Ishikawa (cell line): Measurements from ENCODE around the gene LCE2B.
"Not testable (repeated sequence)": the region's sequence is repeated elsewhere in the genome, so short reads cannot be mapped to it uniquely, and the experiment has no call there.

Source experiments
- CEBPB ChIP-seq: IDR thresholded peaks from 2 replicates; pipeline ENCODE4 v1.6.1; 2012
- CREB1 ChIP-seq: IDR thresholded peaks from 2 replicates; pipeline ENCODE4 v1.6.1; 2012; ENCODE audit warnings: low read depth
- EGR1 ChIP-seq: IDR thresholded peaks from 2 replicates; pipeline ENCODE4 v1.6.1; 2012
- EP300 ChIP-seq: IDR thresholded peaks from 2 replicates; pipeline ENCODE4 v1.6.1; 2012; ENCODE audit warnings: borderline replicate concordance
- FOXM1 ChIP-seq: IDR thresholded peaks from 2 replicates; pipeline ENCODE4 v1.6.1; 2012; ENCODE audit warnings: low read depth, borderline replicate concordance
- NFIC ChIP-seq: IDR thresholded peaks from 2 replicates; pipeline ENCODE4 v1.6.1; 2012
- RAD21 ChIP-seq: IDR thresholded peaks from 2 replicates; pipeline ENCODE4 v1.6.1; 2012; ENCODE audit warnings: low read depth
- TAF1 ChIP-seq: IDR thresholded peaks from 2 replicates; pipeline ENCODE4 v1.6.1; 2012; ENCODE audit warnings: low read depth, mild to moderate bottlenecking
- TCF12 ChIP-seq: IDR thresholded peaks from 2 replicates; pipeline ENCODE4 v1.6.1; 2012; ENCODE audit warnings: low read depth
- TEAD4 ChIP-seq: IDR thresholded peaks from 2 replicates; pipeline ENCODE4 v1.6.1; 2012
- YY1 ChIP-seq: IDR thresholded peaks from 2 replicates; pipeline ENCODE4 v1.6.1; 2012; ENCODE audit warnings: low read depth
- ZBTB7A ChIP-seq: IDR thresholded peaks from 2 replicates; pipeline ENCODE4 v1.6.1; 2012; ENCODE audit warnings: low read depth
- TF ChIP-seq, protein P1 (sequence below): IDR thresholded peaks from 2 replicates; pipeline ENCODE4 v1.6.1; 2012
- TF ChIP-seq, protein P2 (sequence below): IDR thresholded peaks from 2 replicates; pipeline ENCODE4 v1.6.1; 2012; ENCODE audit warnings: low read depth, mild to moderate bottlenecking
- TF ChIP-seq, protein P3 (sequence below): IDR thresholded peaks from 2 replicates; pipeline ENCODE4 v1.6.1; 2012

The LCE2B gene, protein sequence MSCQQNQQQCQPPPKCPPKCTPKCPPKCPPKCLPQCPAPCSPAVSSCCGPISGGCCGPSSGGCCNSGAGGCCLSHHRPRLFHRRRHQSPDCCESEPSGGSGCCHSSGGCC

DNA sequence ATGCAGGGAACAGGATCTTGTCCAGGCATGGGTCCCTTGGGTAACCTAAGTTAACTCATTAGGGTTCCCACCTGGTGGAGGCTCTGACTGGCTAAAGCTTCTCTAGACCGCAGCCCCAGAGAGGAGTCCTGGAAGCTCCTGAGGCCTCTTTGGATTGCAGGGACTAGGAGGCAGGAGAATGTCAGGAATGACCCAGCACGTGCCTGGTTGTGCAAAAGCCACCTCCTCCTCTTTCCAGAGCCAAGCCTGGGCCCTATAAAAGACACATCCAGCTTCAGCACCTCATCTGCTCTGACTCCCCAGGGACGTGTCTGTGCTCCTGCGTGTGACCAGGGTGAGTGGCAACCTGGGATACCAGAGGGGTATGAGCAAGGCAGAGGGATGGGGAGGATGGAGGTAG is at the start of gene LCE2B:
LCE2B (plus strand) TSS at position 301 of the 400 bp plus-strand sequence. CDS start 721 bp downstream, outside the sequence.
- TF ChIP-seq CEBPB, ZBTB7A: not testable (repeated sequence)
- TF ChIP-seq, protein P1, sequence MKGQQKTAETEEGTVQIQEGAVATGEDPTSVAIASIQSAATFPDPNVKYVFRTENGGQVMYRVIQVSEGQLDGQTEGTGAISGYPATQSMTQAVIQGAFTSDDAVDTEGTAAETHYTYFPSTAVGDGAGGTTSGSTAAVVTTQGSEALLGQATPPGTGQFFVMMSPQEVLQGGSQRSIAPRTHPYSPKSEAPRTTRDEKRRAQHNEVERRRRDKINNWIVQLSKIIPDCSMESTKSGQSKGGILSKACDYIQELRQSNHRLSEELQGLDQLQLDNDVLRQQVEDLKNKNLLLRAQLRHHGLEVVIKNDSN: not testable (repeated sequence)

DNA sequence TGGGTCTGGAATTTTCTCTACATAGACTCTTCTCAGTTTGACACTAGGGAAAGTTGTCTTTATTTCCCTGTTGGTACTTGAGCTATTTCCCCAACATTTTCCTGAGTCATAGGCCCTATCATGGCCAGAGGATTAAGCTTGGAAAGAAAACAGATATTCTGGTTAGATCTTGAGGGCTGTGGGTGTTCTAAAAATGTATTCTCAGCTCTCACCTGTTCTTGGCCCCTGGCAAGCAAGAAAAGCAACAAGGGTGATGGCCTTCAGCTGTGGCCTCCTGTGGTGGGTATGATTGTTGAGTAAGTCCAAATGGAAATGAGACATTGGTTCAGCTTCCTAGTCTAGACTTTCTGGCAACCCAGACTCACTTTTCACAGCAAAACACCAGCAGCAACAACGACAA is 45.6 kb upstream of the LCE2B start:
- TF ChIP-seq, protein P1: no peak
- no peak for TF ChIP-seq EP300
- no peak for TF ChIP-seq TCF12
- TF ChIP-seq EGR1: no peak
- no peak for TF ChIP-seq RAD21
- TF ChIP-seq FOXM1: no peak
- no peak for TF ChIP-seq CREB1
- TF ChIP-seq CEBPB: no peak
- no peak for TF ChIP-seq TEAD4
- TF ChIP-seq YY1: no peak
- TF ChIP-seq TAF1: no peak
- no peak for TF ChIP-seq NFIC
- TF ChIP-seq, protein P2, sequence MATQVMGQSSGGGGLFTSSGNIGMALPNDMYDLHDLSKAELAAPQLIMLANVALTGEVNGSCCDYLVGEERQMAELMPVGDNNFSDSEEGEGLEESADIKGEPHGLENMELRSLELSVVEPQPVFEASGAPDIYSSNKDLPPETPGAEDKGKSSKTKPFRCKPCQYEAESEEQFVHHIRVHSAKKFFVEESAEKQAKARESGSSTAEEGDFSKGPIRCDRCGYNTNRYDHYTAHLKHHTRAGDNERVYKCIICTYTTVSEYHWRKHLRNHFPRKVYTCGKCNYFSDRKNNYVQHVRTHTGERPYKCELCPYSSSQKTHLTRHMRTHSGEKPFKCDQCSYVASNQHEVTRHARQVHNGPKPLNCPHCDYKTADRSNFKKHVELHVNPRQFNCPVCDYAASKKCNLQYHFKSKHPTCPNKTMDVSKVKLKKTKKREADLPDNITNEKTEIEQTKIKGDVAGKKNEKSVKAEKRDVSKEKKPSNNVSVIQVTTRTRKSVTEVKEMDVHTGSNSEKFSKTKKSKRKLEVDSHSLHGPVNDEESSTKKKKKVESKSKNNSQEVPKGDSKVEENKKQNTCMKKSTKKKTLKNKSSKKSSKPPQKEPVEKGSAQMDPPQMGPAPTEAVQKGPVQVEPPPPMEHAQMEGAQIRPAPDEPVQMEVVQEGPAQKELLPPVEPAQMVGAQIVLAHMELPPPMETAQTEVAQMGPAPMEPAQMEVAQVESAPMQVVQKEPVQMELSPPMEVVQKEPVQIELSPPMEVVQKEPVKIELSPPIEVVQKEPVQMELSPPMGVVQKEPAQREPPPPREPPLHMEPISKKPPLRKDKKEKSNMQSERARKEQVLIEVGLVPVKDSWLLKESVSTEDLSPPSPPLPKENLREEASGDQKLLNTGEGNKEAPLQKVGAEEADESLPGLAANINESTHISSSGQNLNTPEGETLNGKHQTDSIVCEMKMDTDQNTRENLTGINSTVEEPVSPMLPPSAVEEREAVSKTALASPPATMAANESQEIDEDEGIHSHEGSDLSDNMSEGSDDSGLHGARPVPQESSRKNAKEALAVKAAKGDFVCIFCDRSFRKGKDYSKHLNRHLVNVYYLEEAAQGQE: no peak
- TF ChIP-seq, protein P3, sequence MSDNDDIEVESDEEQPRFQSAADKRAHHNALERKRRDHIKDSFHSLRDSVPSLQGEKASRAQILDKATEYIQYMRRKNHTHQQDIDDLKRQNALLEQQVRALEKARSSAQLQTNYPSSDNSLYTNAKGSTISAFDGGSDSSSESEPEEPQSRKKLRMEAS: no peak
- no peak for TF ChIP-seq ZBTB7A

DNA sequence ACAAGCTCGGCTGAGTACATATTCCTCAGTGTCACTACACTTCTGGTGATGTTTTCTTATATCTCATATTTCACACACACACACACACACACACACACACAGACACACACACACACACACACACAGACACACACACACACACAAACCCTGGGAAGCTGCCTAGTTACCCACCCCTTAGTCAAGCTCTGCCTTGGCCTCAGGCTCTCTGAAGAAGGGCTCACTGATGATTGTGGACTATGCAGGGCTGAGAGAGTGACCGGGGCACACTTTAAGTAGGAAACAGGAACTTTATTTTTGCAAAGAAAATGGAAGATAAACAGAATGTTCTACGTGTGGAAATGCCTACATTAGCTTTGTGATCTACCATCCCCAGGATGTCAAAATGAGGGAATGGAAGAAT is 42.0 kb upstream of the LCE2B start:
- TF ChIP-seq, protein P2: no peak
- TF ChIP-seq CREB1 (no peak), ZBTB7A (no peak)

DNA sequence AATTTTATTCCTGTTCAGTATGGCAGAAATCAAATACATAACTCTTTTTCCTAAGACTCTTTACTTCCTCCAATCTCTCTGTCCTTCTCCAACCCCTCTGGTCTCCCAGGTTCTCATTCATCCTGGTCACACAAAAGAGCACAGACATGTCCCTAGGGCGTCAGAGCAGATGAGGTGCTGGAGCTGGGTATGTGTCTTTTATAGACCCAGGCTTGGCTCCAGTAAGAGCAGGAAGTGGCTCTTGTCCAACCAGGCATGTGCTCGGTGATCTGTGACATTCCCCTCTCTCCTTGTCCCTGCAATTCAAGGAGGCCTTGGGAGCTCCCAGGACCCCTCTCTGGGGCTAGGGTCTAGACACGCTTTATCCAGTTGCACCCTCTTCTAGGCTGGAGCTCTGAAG is 40.8 kb upstream of the LCE2B start:
- TF ChIP-seq TCF12 (no peak), EP300 (no peak), YY1 (no peak), EGR1 (no peak), CREB1 (no peak), TAF1 (no peak), NFIC (no peak), ZBTB7A (no peak), TEAD4 (no peak), FOXM1 (no peak), RAD21 (no peak), CEBPB (no peak)
- TF ChIP-seq, protein P3: no peak
- TF ChIP-seq, protein P2: no peak
- TF ChIP-seq, protein P1: no peak

DNA sequence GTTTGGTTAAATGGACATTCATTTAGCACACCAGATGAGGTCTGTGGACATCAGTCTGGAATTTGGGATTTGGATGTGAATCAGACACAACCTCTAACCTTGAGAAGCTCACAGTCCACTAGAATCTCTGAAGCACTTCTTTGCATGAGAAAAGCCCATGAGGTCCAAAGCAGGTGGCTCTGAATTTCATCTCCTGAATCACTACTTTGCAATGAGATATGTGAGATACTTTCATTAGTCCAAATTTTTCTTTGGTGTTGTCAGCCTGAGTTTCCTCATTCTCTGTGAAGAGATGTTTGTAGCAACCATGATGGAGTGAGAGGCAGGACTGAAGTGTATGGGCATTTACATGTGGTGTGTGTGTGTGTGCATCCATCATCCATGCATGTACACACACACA is 39.3 kb upstream of the LCE2B start:
- no peak for TF ChIP-seq TAF1
